Smooth muscle cell (in vitro differentiated cells): ENCODE results near the gene ENPP4. TPM values are rescaled to one million over a fixed set of nuclear protein-coding genes. Genes with fewer than 3 reads are reported as not detected.
"Not testable (repeated sequence)": the region's sequence is repeated elsewhere in the genome, so short reads cannot be mapped to it uniquely, and the experiment has no call there.

Experiments
- DNase-seq: peaks from one replicate; lab custom pipeline; 2025; ENCODE audit not compliant: unreplicated experiment; lab: John Stamatoyannopoulos, UW
- H2AFZ ChIP-seq: fragments of 200-600 bp; sonication (generic); 2 replicates; pipeline ENCODE4 v1.6.0; 2016; ENCODE audit warnings: antibody characterized with exemption, low read depth, mild to moderate bottlenecking
- H3F3A ChIP-seq: fragments of 200-600 bp; sonication (generic); 2 replicates; pipeline ENCODE4 v1.6.0; 2017; ENCODE audit warnings: antibody characterized with exemption, low read depth
- H3K27ac ChIP-seq: fragments of 200-600 bp; sonication (generic); 2 replicates; pipeline ENCODE4 v1.5.1; 2016; ENCODE audit warnings: low read depth, mild to moderate bottlenecking
- H3K27me3 ChIP-seq: fragments of 200-600 bp; sonication (generic); 2 replicates; pipeline ENCODE4 v1.6.1; 2016; ENCODE audit warnings: low read depth, mild to moderate bottlenecking
- H3K36me3 ChIP-seq: fragments of 200-600 bp; sonication (generic); 2 replicates; pipeline ENCODE4 v1.5.1; 2016; ENCODE audit warnings: low read depth
- H3K4me1 ChIP-seq: fragments of 200-600 bp; sonication (generic); 2 replicates; pipeline ENCODE4 v1.5.1; 2016; ENCODE audit warnings: low read depth
- H3K4me2 ChIP-seq: fragments of 200-600 bp; sonication (generic); 2 replicates; pipeline ENCODE4 v1.6.0; 2016; ENCODE audit warnings: mild to moderate bottlenecking
- H3K4me3 ChIP-seq: fragments of 200-600 bp; sonication (generic); 2 replicates; pipeline ENCODE4 v1.5.1; 2016; ENCODE audit warnings: mild to moderate bottlenecking
- H3K79me2 ChIP-seq: fragments of 200-600 bp; sonication (generic); 2 replicates; pipeline ENCODE4 v1.6.0; 2016; ENCODE audit warnings: low read depth, mild to moderate bottlenecking
- H3K9ac ChIP-seq: fragments of 200-600 bp; sonication (generic); 2 replicates; pipeline ENCODE4 v1.6.0; 2016; ENCODE audit warnings: low read depth
- H3K9me3 ChIP-seq: fragments of 200-600 bp; sonication (generic); replicated peaks from 2 replicates; pipeline ENCODE4 v1.5.1; 2016; ENCODE audit warnings: low read depth
- H4K20me1 ChIP-seq: fragments of 200-600 bp; sonication (generic); 2 replicates; pipeline ENCODE4 v1.6.0; 2016; ENCODE audit warnings: low read depth
- WGBS: methylation state at CpG from one replicate; pipeline ENCODE4 v1.1.7; 2016; ENCODE audit warnings: low lambda C conversion rate; 5-methylcytosine and 5-hydroxymethylcytosine counted together
- polyA plus RNA-seq: library from polyadenylated mRNA; unstranded; fragments of >200 nt; fragmentation: Nextera tagmentation; extraction: Ambion mirVana; gene quantifications from 2 replicates; pipeline ENCODE4 v1.2.1, GENCODE V29; 2016
- total RNA-seq: library from RNA; depleted of rRNA; stranded (reverse); fragments of >200 nt; gene quantifications from 2 replicates; pipeline ENCODE4 v1.2.3, GENCODE V29; 2014
- TF ChIP-seq, protein P1 (sequence below): fragments of 200-600 bp; sonication (generic); IDR thresholded peaks from 2 replicates; pipeline ENCODE4 v1.5.1; 2017; ENCODE audit warnings: borderline replicate concordance, mild to moderate bottlenecking, antibody characterized with exemption; ENCODE audit not compliant: insufficient read depth, poor library complexity, severe bottlenecking

Gene ENPP4
- total and polyA plus RNA-seq, 2 experiments from 2014 or later = 0.31 to 1.6 TPM

DNA sequence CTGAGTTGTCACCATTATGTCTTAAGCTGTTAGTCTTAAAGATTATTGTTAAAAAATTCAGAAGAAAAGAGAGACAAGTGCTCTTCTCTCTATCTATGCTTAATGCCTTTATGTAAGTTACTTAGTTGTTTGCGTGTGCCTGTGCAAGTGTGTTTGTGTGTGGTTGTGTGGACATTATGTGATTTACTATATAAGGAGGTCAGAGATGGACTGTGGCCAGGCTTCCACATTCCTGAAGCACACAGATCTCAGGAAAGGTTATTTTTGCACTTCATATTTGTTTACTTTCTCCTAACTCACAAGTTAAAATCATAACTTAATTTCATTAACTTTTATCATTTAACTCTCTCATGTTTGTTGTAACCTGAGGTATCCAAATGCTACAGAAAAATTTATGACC is 14.5 kb downstream of the ENPP4 start:
- DNase-seq = no peak
- Histone ChIP-seq H3K36me3 (no peaks in the 10 kb centered on the region), H3K27ac (no peak overlapping the region), H4K20me1 (no peaks in the 10 kb centered on the region), H2AFZ (no peak overlapping the region), H3K4me1 (no peaks in the 10 kb centered on the region), H3K4me3 (no peak overlapping the region), H3K9ac (no peak overlapping the region), H3K9me3 (no peaks in the 10 kb centered on the region), H3K79me2 (no peaks in the 10 kb centered on the region), H3F3A (no peaks in the 10 kb centered on the region), H3K27me3 (peaks cover 2% of the 10 kb centered on the region), H3K4me2 (no peak overlapping the region)
- TF ChIP-seq, protein P1, sequence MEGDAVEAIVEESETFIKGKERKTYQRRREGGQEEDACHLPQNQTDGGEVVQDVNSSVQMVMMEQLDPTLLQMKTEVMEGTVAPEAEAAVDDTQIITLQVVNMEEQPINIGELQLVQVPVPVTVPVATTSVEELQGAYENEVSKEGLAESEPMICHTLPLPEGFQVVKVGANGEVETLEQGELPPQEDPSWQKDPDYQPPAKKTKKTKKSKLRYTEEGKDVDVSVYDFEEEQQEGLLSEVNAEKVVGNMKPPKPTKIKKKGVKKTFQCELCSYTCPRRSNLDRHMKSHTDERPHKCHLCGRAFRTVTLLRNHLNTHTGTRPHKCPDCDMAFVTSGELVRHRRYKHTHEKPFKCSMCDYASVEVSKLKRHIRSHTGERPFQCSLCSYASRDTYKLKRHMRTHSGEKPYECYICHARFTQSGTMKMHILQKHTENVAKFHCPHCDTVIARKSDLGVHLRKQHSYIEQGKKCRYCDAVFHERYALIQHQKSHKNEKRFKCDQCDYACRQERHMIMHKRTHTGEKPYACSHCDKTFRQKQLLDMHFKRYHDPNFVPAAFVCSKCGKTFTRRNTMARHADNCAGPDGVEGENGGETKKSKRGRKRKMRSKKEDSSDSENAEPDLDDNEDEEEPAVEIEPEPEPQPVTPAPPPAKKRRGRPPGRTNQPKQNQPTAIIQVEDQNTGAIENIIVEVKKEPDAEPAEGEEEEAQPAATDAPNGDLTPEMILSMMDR = no peak
- WGBS = 77% methylated on average over 1 of the region's 1 CpG

DNA sequence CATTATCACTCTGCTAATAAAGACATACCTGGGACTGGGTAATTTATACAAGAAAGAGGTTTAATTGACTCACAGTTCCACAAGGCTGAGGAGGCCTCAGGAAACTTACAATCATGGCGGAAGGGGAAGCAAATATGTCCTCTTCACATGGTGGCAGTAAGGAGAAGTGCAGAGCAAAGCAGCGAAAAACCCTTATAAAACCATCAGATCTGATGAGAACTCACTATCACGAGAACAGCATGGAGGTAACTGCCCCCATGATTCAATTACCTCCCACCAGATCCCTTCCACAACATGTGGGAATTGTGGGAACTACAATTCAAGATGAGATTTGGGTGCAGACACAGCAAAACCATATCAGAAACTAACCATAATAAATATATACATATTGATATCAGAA is 19.3 kb downstream of the ENPP4 start:
- not testable (repeated sequence) for H2AFZ ChIP-seq, DNase-seq, H3F3A ChIP-seq, H3K27ac ChIP-seq, H3K4me3 ChIP-seq, H4K20me1 ChIP-seq, H3K4me1 ChIP-seq, H3K36me3 ChIP-seq, H3K9me3 ChIP-seq, H3K27me3 ChIP-seq, H3K9ac ChIP-seq, H3K79me2 ChIP-seq, H3K4me2 ChIP-seq
- 90% methylated on average over 3 of the region's 3 CpGs for WGBS

GRCh38 chr6:46156701-46157100 is 26.9 kb downstream of the ENPP4 start:
- Histone ChIP-seq H3K9ac (no peak overlapping the region), H3K36me3 (no peaks in the 10 kb centered on the region), H3K4me1 (no peaks in the 10 kb centered on the region), H3F3A (no peaks in the 10 kb centered on the region), H3K4me3 (no peak overlapping the region), H3K27ac (no peak overlapping the region), H4K20me1 (no peaks in the 10 kb centered on the region), H3K4me2 (no peak overlapping the region), H3K9me3 (no peaks in the 10 kb centered on the region), H3K27me3 (no peaks in the 10 kb centered on the region), H3K79me2 (no peaks in the 10 kb centered on the region), H2AFZ (no peak overlapping the region)
- DNase-seq = no peak
- TF ChIP-seq, protein P1 = no peak

DNA sequence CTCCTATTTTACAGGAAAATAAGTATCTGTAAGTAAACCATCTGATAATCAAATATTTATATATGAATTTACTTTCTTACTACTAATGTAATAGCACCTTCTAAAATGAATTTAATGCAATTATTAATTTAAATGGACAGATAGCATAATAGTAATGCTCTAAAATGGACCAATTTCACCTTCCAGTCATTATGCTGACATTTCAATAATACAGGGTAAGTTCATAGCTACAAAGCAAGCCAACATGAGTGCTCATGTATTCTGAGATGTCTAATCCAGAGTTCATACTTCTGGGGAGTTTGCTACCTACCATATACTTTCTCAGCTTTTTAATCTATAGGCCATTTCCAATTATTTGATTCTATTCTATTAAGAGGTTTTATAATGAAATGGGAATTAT is 29.4 kb downstream of the ENPP4 start:
- Histone ChIP-seq H3K27ac (no peak overlapping the region), H3K79me2 (no peaks in the 10 kb centered on the region)

More for the DNA sequence above, 29.4 kb downstream of the ENPP4 start:
- no peaks in the 10 kb centered on the region for H3K27me3 ChIP-seq
- no peak overlapping the region for H3K4me2 ChIP-seq
- H3K4me3 ChIP-seq = no peak overlapping the region
- DNase-seq = no peak
- no peak overlapping the region for H3K9ac ChIP-seq
- no peaks in the 10 kb centered on the region for H3K4me1 ChIP-seq
- no peaks in the 10 kb centered on the region for H3F3A ChIP-seq
- TF ChIP-seq, protein P1 = no peak
- no peaks in the 10 kb centered on the region for H3K9me3 ChIP-seq
- H3K36me3 ChIP-seq = no peaks in the 10 kb centered on the region
- no peaks in the 10 kb centered on the region for H4K20me1 ChIP-seq
- no peak overlapping the region for H2AFZ ChIP-seq
